MM.1S (cell line): ENCODE results near the gene CFAP20.

Experiments
- DNase-seq: peaks from one replicate; pipeline ENCODE4 v3.0.0-alpha.2; 2015
- H2AFZ ChIP-seq: fragments of 300-600 bp; sonication (generic); 2 replicates; pipeline ENCODE4 v1.6.0; 2016; ENCODE audit warnings: antibody characterized with exemption, low read length
- H3F3A ChIP-seq: fragments of 300-600 bp; sonication (generic); 2 replicates; pipeline ENCODE4 v1.6.1; 2016; ENCODE audit warnings: mild to moderate bottlenecking, antibody characterized with exemption, low read length, moderate library complexity, mixed read lengths; ENCODE audit not compliant: insufficient read depth
- H3K27ac ChIP-seq: fragments of 300-600 bp; sonication (generic); 2 replicates; pipeline ENCODE4 v1.5.1; 2016; ENCODE audit warnings: mild to moderate bottlenecking, low read length
- H3K27me3 ChIP-seq: fragments of 300-600 bp; sonication (generic); replicated peaks from 2 replicates; pipeline ENCODE4 v1.6.0; 2016; ENCODE audit warnings: low read length; ENCODE audit not compliant: insufficient read depth
- H3K36me3 ChIP-seq: fragments of 300-600 bp; sonication (generic); replicated peaks from 2 replicates; pipeline ENCODE4 v1.6.1; 2016; ENCODE audit warnings: mild to moderate bottlenecking, low read length, mixed read lengths; ENCODE audit not compliant: insufficient read depth
- H3K4me1 ChIP-seq: fragments of 300-600 bp; sonication (generic); 2 replicates; pipeline ENCODE4 v1.6.1; 2016; ENCODE audit warnings: low read length, mixed read lengths
- H3K4me2 ChIP-seq: fragments of 300-600 bp; sonication (generic); 2 replicates; pipeline ENCODE4 v1.6.0; 2016; ENCODE audit warnings: low read depth, low read length
- H3K4me3 ChIP-seq: fragments of 300-600 bp; sonication (generic); 2 replicates; pipeline ENCODE4 v1.5.1; 2016; ENCODE audit warnings: low read length, mixed read lengths
- H3K79me2 ChIP-seq: fragments of 300-600 bp; sonication (generic); 2 replicates; pipeline ENCODE4 v1.6.1; 2016; ENCODE audit warnings: mixed run types, low read length, mixed read lengths
- H3K9ac ChIP-seq: fragments of 300-600 bp; sonication (generic); 2 replicates; pipeline ENCODE4 v1.6.1; 2016; ENCODE audit warnings: low read length, mixed read lengths
- H3K9me2 ChIP-seq: fragments of 300-600 bp; sonication (generic); replicated peaks from 2 replicates; pipeline ENCODE4 v1.6.1; 2016; ENCODE audit warnings: mild to moderate bottlenecking, low read length, mixed read lengths; ENCODE audit not compliant: insufficient read depth
- H3K9me3 ChIP-seq: fragments of 300-600 bp; sonication (generic); replicated peaks from 2 replicates; pipeline ENCODE4 v1.6.1; 2016; ENCODE audit warnings: mild to moderate bottlenecking, low read length, mixed read lengths; ENCODE audit not compliant: insufficient read depth
- H4K20me1 ChIP-seq: fragments of 300-600 bp; sonication (generic); 2 replicates; pipeline ENCODE4 v1.6.1; 2016; ENCODE audit warnings: mild to moderate bottlenecking, low read length, moderate library complexity, mixed read lengths; ENCODE audit not compliant: insufficient read depth
- EZH2 ChIP-seq: fragments of 300-600 bp; sonication (generic); optimal IDR thresholded peaks from 2 replicates; pipeline ENCODE3; 2017; ENCODE audit warnings: low read depth, mild to moderate bottlenecking, antibody characterized with exemption, low read length, mixed read lengths
- EZH2phosphoT487 ChIP-seq: fragments of 300-600 bp; sonication (generic); IDR thresholded peaks from 2 replicates; pipeline ENCODE4 v1.6.1; 2018; ENCODE audit warnings: antibody characterized with exemption, low read length
- TF ChIP-seq, protein P1 (sequence below): fragments of 300-600 bp; sonication (generic); IDR thresholded peaks from 2 replicates; pipeline ENCODE4 v1.5.1; 2016; ENCODE audit warnings: antibody characterized with exemption, low read length, mixed read lengths

Gene CFAP20

GRCh38 chr16:58107228-58107627, 22.0 kb downstream of the CFAP20 start:
- H3K36me3 ChIP-seq: no peaks in the 10 kb centered on the region
- H3K79me2 ChIP-seq: no peaks in the 10 kb centered on the region
- no peak overlapping the region for H2AFZ ChIP-seq
- no peak overlapping the region for H3K9ac ChIP-seq
- H3K4me2 ChIP-seq: no peak overlapping the region
- H3K4me1 ChIP-seq: no peaks in the 10 kb centered on the region
- H3K27me3 ChIP-seq: no peaks in the 10 kb centered on the region
- H3F3A ChIP-seq: no peaks in the 10 kb centered on the region
- no peak for DNase-seq
- H3K27ac ChIP-seq: no peak overlapping the region
- H4K20me1 ChIP-seq: no peaks in the 10 kb centered on the region
- H3K9me2 ChIP-seq: no peaks in the 10 kb centered on the region
- no peak for TF ChIP-seq EZH2phosphoT487
- TF ChIP-seq, protein P1, sequence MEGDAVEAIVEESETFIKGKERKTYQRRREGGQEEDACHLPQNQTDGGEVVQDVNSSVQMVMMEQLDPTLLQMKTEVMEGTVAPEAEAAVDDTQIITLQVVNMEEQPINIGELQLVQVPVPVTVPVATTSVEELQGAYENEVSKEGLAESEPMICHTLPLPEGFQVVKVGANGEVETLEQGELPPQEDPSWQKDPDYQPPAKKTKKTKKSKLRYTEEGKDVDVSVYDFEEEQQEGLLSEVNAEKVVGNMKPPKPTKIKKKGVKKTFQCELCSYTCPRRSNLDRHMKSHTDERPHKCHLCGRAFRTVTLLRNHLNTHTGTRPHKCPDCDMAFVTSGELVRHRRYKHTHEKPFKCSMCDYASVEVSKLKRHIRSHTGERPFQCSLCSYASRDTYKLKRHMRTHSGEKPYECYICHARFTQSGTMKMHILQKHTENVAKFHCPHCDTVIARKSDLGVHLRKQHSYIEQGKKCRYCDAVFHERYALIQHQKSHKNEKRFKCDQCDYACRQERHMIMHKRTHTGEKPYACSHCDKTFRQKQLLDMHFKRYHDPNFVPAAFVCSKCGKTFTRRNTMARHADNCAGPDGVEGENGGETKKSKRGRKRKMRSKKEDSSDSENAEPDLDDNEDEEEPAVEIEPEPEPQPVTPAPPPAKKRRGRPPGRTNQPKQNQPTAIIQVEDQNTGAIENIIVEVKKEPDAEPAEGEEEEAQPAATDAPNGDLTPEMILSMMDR: no peak
- no peak for TF ChIP-seq EZH2
- no peak overlapping the region for H3K4me3 ChIP-seq
- no peaks in the 10 kb centered on the region for H3K9me3 ChIP-seq

DNA sequence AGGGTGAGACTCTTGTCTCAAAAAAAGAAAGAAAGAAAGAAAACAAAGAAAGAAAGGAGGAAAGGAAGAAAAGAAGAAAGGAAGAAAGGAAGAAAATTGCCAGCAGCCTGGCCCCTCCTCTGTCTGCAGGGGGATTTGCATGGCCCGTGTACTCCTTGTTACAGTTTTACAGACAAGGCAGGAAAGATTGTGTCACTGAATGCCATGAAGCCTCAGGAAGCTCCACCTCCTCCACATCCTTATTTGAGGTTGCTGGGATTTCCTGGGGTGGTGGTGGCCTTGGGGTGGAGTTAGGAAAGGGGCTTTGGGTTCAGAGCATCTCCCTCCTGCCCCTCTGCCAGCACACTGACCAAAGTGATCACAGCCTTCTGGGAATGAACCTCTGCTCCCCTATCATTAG, 23.6 kb downstream of the CFAP20 start:
- no peaks in the 10 kb centered on the region for H3K4me1 ChIP-seq

GRCh38 chr16:58102665-58103392, 26.4 kb downstream of the CFAP20 start:
- no peak overlapping the region for H3K9ac ChIP-seq
- H3K36me3 ChIP-seq: no peaks in the 10 kb centered on the region
- no peak overlapping the region for H3K4me2 ChIP-seq
- H3K4me1 ChIP-seq: no peaks in the 10 kb centered on the region
- TF ChIP-seq EZH2phosphoT487 (no peak), EZH2 (no peak)
- TF ChIP-seq, protein P1: no peak
- H3F3A ChIP-seq: no peaks in the 10 kb centered on the region
- H4K20me1 ChIP-seq: no peaks in the 10 kb centered on the region
- H3K9me3 ChIP-seq: no peaks in the 10 kb centered on the region
- H3K79me2 ChIP-seq: no peaks in the 10 kb centered on the region
- no peak overlapping the region for H3K27ac ChIP-seq
- H3K9me2 ChIP-seq: no peaks in the 10 kb centered on the region
- H3K4me3 ChIP-seq: no peak overlapping the region
- no peak overlapping the region for H2AFZ ChIP-seq
- H3K27me3 ChIP-seq: no peaks in the 10 kb centered on the region
- no peak for DNase-seq

More for the DNA sequence above, 23.6 kb downstream of the CFAP20 start:
- Histone ChIP-seq H4K20me1 (no peaks in the 10 kb centered on the region), H3K27ac (no peak overlapping the region), H3K9me3 (no peaks in the 10 kb centered on the region), H3K27me3 (no peaks in the 10 kb centered on the region), H3K4me2 (no peak overlapping the region), H2AFZ (no peak overlapping the region), H3F3A (no peaks in the 10 kb centered on the region), H3K9ac (no peak overlapping the region), H3K36me3 (no peaks in the 10 kb centered on the region), H3K4me3 (no peak overlapping the region), H3K79me2 (no peaks in the 10 kb centered on the region), H3K9me2 (no peaks in the 10 kb centered on the region)
- no peak for TF ChIP-seq EZH2
- no peak for DNase-seq

DNA sequence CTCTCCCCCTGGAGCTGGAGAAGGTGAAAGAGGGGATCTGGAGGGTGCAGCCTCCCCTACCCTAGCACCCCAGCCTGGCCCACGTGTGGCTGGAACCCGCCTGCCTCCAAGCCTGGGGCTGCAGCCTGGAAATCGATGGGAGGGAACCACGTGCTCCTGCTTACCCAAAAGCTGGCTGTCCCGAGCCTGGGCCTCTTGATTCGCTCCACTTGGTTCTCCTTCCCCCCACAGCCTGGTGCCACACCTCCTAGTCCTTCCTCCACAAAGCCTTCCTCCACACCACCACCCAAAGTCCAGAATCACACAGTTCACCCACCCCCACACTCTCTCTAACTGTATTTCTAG, 29.3 kb downstream of the CFAP20 start:
- Histone ChIP-seq H3K9me2 (no peaks in the 10 kb centered on the region), H3K4me3 (no peak overlapping the region), H3K9ac (no peak overlapping the region), H4K20me1 (no peaks in the 10 kb centered on the region), H3K36me3 (no peaks in the 10 kb centered on the region), H3K27ac (no peak overlapping the region), H2AFZ (no peak overlapping the region), H3K4me1 (no peaks in the 10 kb centered on the region), H3K9me3 (no peaks in the 10 kb centered on the region), H3K79me2 (no peaks in the 10 kb centered on the region), H3F3A (no peaks in the 10 kb centered on the region), H3K4me2 (no peak overlapping the region), H3K27me3 (no peaks in the 10 kb centered on the region)
- no peak for DNase-seq
- TF ChIP-seq, protein P1: no peak
- no peak for TF ChIP-seq EZH2
- no peak for TF ChIP-seq EZH2phosphoT487
